GM12878 (cell line): ENCODE results near the gene C1orf50. TPM values are rescaled to one million over a fixed set of nuclear protein-coding genes. Genes with fewer than 3 reads are reported as not detected.

Source experiments
- BMI1 ChIP-seq: fragments of 450-650 bp; IDR thresholded peaks from 2 replicates; pipeline ENCODE4 v1.6.1; 2016; ENCODE audit warnings: mild to moderate bottlenecking, moderate library complexity, borderline replicate concordance
- CHD1 ChIP-seq: IDR thresholded peaks from 2 replicates; pipeline ENCODE4 v1.6.1; 2012; ENCODE audit warnings: low read depth, low read length, improper control_type of control experiment
- CHD4 ChIP-seq: fragments of 200-600 bp; sonication (generic); IDR thresholded peaks from 2 replicates; pipeline ENCODE4 v1.6.1; 2016; ENCODE audit warnings: mild to moderate bottlenecking
- EED ChIP-seq: sonication (generic); IDR thresholded peaks from 2 replicates; pipeline ENCODE4 v1.6.1; 2016; ENCODE audit warnings: antibody characterized with exemption, low read depth
- EP300 ChIP-seq, 2 experiments: fragments of 150-350 bp in 1 of 2; IDR thresholded peaks; 2 replicates each; pipeline ENCODE4 v1.6.1; 2011 to 2012; ENCODE audit warnings: low read depth in 2 of 2, low read length in 2 of 2, borderline replicate concordance in 1 of 2, improper control_type of control experiment in 1 of 2, inconsistent platforms in 1 of 2; ENCODE audit not compliant: control insufficient read depth in 1 of 2
- NFYA ChIP-seq: IDR thresholded peaks from 2 replicates; pipeline ENCODE4 v1.6.1; 2011; ENCODE audit warnings: low read depth, mild to moderate bottlenecking, low read length, improper control_type of control experiment, borderline replicate concordance
- NRF1 ChIP-seq: conservative IDR thresholded peaks from 2 replicates; pipeline ENCODE4 v1.6.1; 2011; ENCODE audit warnings: mild to moderate bottlenecking, low read depth, low read length, improper control_type of control experiment
- POU2F2 ChIP-seq: IDR thresholded peaks from 3 replicates; pipeline ENCODE4 v1.6.1; 2011; ENCODE audit warnings: low read depth, mild to moderate bottlenecking, low read length, borderline replicate concordance
- polyA plus RNA-seq, 11 experiments: library from polyadenylated mRNA; depleted of rRNA in 4 of 11; unstranded in 6 of 11; stranded (reverse) in 5 of 11; fragments of >200 nt; fragmentation: Nextera tagmentation in 4 of 11; fragmentation: Illumina TruSeq in 1 of 11; extraction: Ambion mirVana in 4 of 11; extraction: Trizol in 1 of 11; gene quantifications; 1 replicate in 1 of 11; 2 replicates in 10 of 11; pipeline versions ENCODE4 v1.2.1 to v1.2.3, GENCODE V29; 2011 to 2016; ENCODE audit warnings: inconsistent platforms in 2 of 11, missing spikeins in 2 of 11, low read depth in 1 of 11
- total RNA-seq, 4 experiments: library from RNA; depleted of rRNA in 3 of 4; stranded (reverse); fragments of >200 nt in 3 of 4; fragmentation: Illumina TruSeq in 1 of 4; extraction: Trizol in 1 of 4; gene quantifications; 2 replicates each; pipeline versions ENCODE4 v1.2.1 to v1.2.3, GENCODE V29; 2013 to 2021
- TF ChIP-seq, protein P1 (sequence below): IDR thresholded peaks from 2 replicates; pipeline ENCODE4 v1.6.1; 2012; ENCODE audit warnings: improper control_type of control experiment, low read depth, low read length; ENCODE audit not compliant: insufficient replicate concordance

C1orf50 gene
- total and polyA plus RNA-seq, 10 of the 15 experiments (the other 5 are each of a cell fraction or from before 2014, with no cell fraction given): 1.2 to 10.7 (median 6.7) TPM

DNA sequence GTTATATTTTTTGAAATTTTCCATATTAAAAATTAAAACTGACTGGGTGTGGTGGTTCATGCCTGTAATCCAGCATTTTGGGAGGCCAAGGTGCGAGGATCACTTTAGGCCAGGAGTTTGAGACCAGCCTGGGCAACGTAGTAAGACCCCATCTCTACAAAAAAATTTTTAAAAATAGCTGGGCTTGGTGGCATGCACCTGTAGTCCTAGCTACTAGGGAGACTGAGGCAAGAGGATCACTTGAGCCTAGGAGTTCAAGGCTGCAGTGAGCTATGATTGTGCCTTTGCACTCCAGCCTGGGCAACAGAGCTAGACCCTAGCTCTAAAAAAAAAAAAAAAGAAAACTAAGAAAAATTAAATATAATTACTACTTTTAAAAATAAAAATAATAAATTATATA, 54.6 kb downstream of the C1orf50 start (continued):
- TF ChIP-seq NRF1: no peak
- TF ChIP-seq, protein P1, sequence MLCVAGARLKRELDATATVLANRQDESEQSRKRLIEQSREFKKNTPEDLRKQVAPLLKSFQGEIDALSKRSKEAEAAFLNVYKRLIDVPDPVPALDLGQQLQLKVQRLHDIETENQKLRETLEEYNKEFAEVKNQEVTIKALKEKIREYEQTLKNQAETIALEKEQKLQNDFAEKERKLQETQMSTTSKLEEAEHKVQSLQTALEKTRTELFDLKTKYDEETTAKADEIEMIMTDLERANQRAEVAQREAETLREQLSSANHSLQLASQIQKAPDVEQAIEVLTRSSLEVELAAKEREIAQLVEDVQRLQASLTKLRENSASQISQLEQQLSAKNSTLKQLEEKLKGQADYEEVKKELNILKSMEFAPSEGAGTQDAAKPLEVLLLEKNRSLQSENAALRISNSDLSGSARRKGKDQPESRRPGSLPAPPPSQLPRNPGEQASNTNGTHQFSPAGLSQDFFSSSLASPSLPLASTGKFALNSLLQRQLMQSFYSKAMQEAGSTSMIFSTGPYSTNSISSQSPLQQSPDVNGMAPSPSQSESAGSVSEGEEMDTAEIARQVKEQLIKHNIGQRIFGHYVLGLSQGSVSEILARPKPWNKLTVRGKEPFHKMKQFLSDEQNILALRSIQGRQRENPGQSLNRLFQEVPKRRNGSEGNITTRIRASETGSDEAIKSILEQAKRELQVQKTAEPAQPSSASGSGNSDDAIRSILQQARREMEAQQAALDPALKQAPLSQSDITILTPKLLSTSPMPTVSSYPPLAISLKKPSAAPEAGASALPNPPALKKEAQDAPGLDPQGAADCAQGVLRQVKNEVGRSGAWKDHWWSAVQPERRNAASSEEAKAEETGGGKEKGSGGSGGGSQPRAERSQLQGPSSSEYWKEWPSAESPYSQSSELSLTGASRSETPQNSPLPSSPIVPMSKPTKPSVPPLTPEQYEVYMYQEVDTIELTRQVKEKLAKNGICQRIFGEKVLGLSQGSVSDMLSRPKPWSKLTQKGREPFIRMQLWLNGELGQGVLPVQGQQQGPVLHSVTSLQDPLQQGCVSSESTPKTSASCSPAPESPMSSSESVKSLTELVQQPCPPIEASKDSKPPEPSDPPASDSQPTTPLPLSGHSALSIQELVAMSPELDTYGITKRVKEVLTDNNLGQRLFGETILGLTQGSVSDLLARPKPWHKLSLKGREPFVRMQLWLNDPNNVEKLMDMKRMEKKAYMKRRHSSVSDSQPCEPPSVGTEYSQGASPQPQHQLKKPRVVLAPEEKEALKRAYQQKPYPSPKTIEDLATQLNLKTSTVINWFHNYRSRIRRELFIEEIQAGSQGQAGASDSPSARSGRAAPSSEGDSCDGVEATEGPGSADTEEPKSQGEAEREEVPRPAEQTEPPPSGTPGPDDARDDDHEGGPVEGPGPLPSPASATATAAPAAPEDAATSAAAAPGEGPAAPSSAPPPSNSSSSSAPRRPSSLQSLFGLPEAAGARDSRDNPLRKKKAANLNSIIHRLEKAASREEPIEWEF: no peak
- TF ChIP-seq EP300 (IDR thresholded peaks at IDR 0.05; ENCODE audit: borderline replicate concordance in 1 of 2, control insufficient read depth in 1 of 2, low read depth in 2 of 2, low read length in 2 of 2): no peak
- no peak for TF ChIP-seq CHD1
- TF ChIP-seq CHD4: no peak
- no peak for TF ChIP-seq POU2F2
- no peak for TF ChIP-seq BMI1
- no peak for TF ChIP-seq EED
- TF ChIP-seq NFYA: no peak
